Mammary epithelial cell (primary cell): ENCODE measurements around the gene NRAS.

ENCODE experiments used
- CTCF ChIP-seq, 2 donors: IDR thresholded peaks in 1 of 2; conservative IDR thresholded peaks in 1 of 2; 2 replicates each; pipeline ENCODE4 v1.5.1; 2011 to 2012; ENCODE audit warnings: inconsistent platforms in 2 of 2, low read length in 2 of 2, mild to moderate bottlenecking in 2 of 2, control low read depth in 1 of 2, low read depth in 1 of 2; ENCODE audit not compliant: insufficient read depth in 1 of 2; ENCODE audit errors: extremely low read depth in 1 of 2
- EZH2 ChIP-seq: IDR thresholded peaks from 2 replicates; pipeline ENCODE4 v1.6.1; 2012; ENCODE audit warnings: low read length, inconsistent platforms, borderline replicate concordance

- TF ChIP-seq EZH2 (no peak), CTCF (conservative IDR thresholded peaks at IDR 0.05 in 1 of 2, IDR thresholded peaks at IDR 0.05 in 1 of 2; ENCODE audit: extremely low read depth in 1 of 2, insufficient read depth in 1 of 2, low read depth in 1 of 2, low read length in 2 of 2) (no peak)
Observed at GRCh38 chr1:114716304-114717170, at the start of gene NRAS.
